IPS-NIHi11 (cell line): ENCODE results near the gene LGMN.

Experiments used
- DNase-seq: peaks from one replicate; pipeline ENCODE4 v3.0.0; 2012; ENCODE audit warnings: mixed read lengths, low spot score

The LGMN gene

GRCh38 chr14:92726135-92726932, 22.1 kb downstream of the LGMN start:
- peak; percentile 24 for DNase-seq

GRCh38 chr14:92724516-92725340, 23.7 kb downstream of the LGMN start:
- no peak for DNase-seq

- no peak for DNase-seq
Measured at GRCh38 chr14:92719890-92720323, 28.5 kb downstream of the LGMN start.

GRCh38 chr14:92719421-92719820, 29.0 kb downstream of the LGMN start:
- no peak for DNase-seq

- DNase-seq, result no peak
Measured at GRCh38 chr14:92718664-92719063, 29.8 kb downstream of the LGMN start.

- no peak for DNase-seq
Measured at GRCh38 chr14:92717571-92718042, 30.8 kb downstream of the LGMN start.

GRCh38 chr14:92716131-92716530, 32.3 kb downstream of the LGMN start:
- DNase-seq, result no peak

- peak; percentile 91 for DNase-seq
Measured at GRCh38 chr14:92714739-92715307, 33.6 kb downstream of the LGMN start.

- DNase-seq, result no peak
Measured at GRCh38 chr14:92712654-92713051, 35.8 kb downstream of the LGMN start.

- no peak for DNase-seq
Measured at GRCh38 chr14:92711976-92712653, 36.3 kb downstream of the LGMN start.

GRCh38 chr14:92710001-92710341, 38.5 kb downstream of the LGMN start:
- DNase-seq, result no peak

- no peak for DNase-seq
Measured at GRCh38 chr14:92709340-92710000, 39.0 kb downstream of the LGMN start.

- DNase-seq, result no peak
Measured at GRCh38 chr14:92706386-92706785, 42.0 kb downstream of the LGMN start.

GRCh38 chr14:92704821-92705220, 43.6 kb downstream of the LGMN start:
- DNase-seq, result no peak

GRCh38 chr14:92704036-92704804, 44.2 kb downstream of the LGMN start:
- DNase-seq, result no peak

- DNase-seq, result no peak
Measured at GRCh38 chr14:92703516-92703915, 44.9 kb downstream of the LGMN start.

- DNase-seq, result no peak
Measured at GRCh38 chr14:92702441-92702918, 45.9 kb downstream of the LGMN start.

GRCh38 chr14:92701826-92702225, 46.6 kb downstream of the LGMN start:
- no peak for DNase-seq

- no peak for DNase-seq
Measured at GRCh38 chr14:92698393-92698792, 50.0 kb downstream of the LGMN start.

GRCh38 chr14:92696366-92696765, 52.1 kb downstream of the LGMN start:
- no peak for DNase-seq

GRCh38 chr14:92695562-92695961, 52.9 kb downstream of the LGMN start:
- DNase-seq, result no peak
